HepG2 (cell line): Measurements from ENCODE around the gene ZBTB45. TPM values are rescaled to one million over a fixed set of nuclear protein-coding genes. Genes with fewer than 3 reads are reported as not detected.

ENCODE experiments used
- FIP1L1 ChIP-seq: fragments of 200-400 bp; formaldehyde crosslinking; IDR thresholded peaks from 2 replicates; pipeline ENCODE4 v1.6.1; 2018; ENCODE audit warnings: low read depth, mild to moderate bottlenecking, low read length, moderate library complexity, borderline replicate concordance; ENCODE audit not compliant: insufficient read depth
- FOXK1 ChIP-seq: sonication (generic); formaldehyde crosslinking; IDR thresholded peaks from 2 replicates; pipeline ENCODE4 v1.4.0; 2020; ENCODE audit warnings: low read depth, missing genetic modification reagents, borderline replicate concordance
- GABPA ChIP-seq, 2 experiments: IDR thresholded peaks; 2 replicates each; pipeline ENCODE4 v1.6.1; 2011 to 2016; ENCODE audit warnings: low read depth in 2 of 2, low read length in 1 of 2, missing biosample characterization in 1 of 2, missing genetic modification characterization in 1 of 2
- HMG20B ChIP-seq: conservative IDR thresholded peaks from 2 replicates; pipeline ENCODE4 v1.6.1; 2016; ENCODE audit warnings: missing genetic modification reagents, missing compliant biosample characterization
- NFKB2 ChIP-seq: sonication (generic); formaldehyde crosslinking; IDR thresholded peaks from 2 replicates; pipeline ENCODE4 v1.4.0; 2020; ENCODE audit warnings: missing genetic modification reagents, borderline replicate concordance
- POLR2AphosphoS2 ChIP-seq: IDR thresholded peaks from 2 replicates; pipeline ENCODE4 v1.6.1; 2011; ENCODE audit warnings: low read depth, low read length, improper control_type of control experiment
- SIN3B ChIP-seq: fragments of 150-350 bp; IDR thresholded peaks from 2 replicates; pipeline ENCODE4 v1.6.1; 2014; ENCODE audit warnings: low read length
- SP2 ChIP-seq: sonication (generic); formaldehyde crosslinking; IDR thresholded peaks from 2 replicates; pipeline ENCODE4 v1.5.1; 2020; ENCODE audit warnings: mild to moderate bottlenecking, missing genetic modification reagents
- SSRP1 ChIP-seq: IDR thresholded peaks from 2 replicates; pipeline ENCODE4 v1.6.1; 2016; ENCODE audit warnings: control low read depth
- SUZ12 ChIP-seq: fragments of 150-350 bp; IDR thresholded peaks from 2 replicates; pipeline ENCODE4 v1.6.1; 2014; ENCODE audit warnings: low read depth, low read length
- ZFP62 ChIP-seq: sonication (generic); formaldehyde crosslinking; IDR thresholded peaks from 2 replicates; pipeline ENCODE4 v1.4.0; 2020; ENCODE audit warnings: missing genetic modification reagents
- ZMYM2 ChIP-seq: sonication (generic); formaldehyde crosslinking; IDR thresholded peaks from 2 replicates; pipeline ENCODE4 v1.8.0; 2022; ENCODE audit warnings: mild to moderate bottlenecking, missing genetic modification reagents
- ZNF160 ChIP-seq: sonication (generic); formaldehyde crosslinking; IDR thresholded peaks from 2 replicates; pipeline ENCODE4 v1.8.0; 2022; ENCODE audit warnings: mild to moderate bottlenecking, inconsistent platforms, missing genetic modification reagents
- ZNF256 ChIP-seq: sonication (generic); formaldehyde crosslinking; conservative IDR thresholded peaks from 2 replicates; pipeline ENCODE4 v1.4.0; 2020; ENCODE audit warnings: missing genetic modification reagents
- ZNF335 ChIP-seq: sonication (generic); formaldehyde crosslinking; IDR thresholded peaks from 2 replicates; pipeline ENCODE4 v1.4.0; 2020; ENCODE audit warnings: missing genetic modification reagents
- ZNF678 ChIP-seq: sonication (generic); formaldehyde crosslinking; IDR thresholded peaks from 2 replicates; pipeline ENCODE4 v1.4.0; 2020; ENCODE audit warnings: mild to moderate bottlenecking, missing genetic modification reagents
- ZNF703 ChIP-seq: sonication (generic); formaldehyde crosslinking; IDR thresholded peaks from 2 replicates; pipeline ENCODE4 v1.5.1; 2020; ENCODE audit warnings: missing genetic modification reagents, mild to moderate bottlenecking, moderate library complexity, borderline replicate concordance
- ZNF816 ChIP-seq: sonication (generic); formaldehyde crosslinking; IDR thresholded peaks from 2 replicates; pipeline ENCODE4 v1.8.0; 2022; ENCODE audit warnings: missing genetic modification reagents, mild to moderate bottlenecking, borderline replicate concordance
- ZSCAN29 ChIP-seq: sonication (generic); formaldehyde crosslinking; conservative IDR thresholded peaks from 2 replicates; pipeline ENCODE4 v1.4.0; 2020; ENCODE audit warnings: mild to moderate bottlenecking, missing genetic modification reagents
- polyA plus RNA-seq, 8 experiments: library from polyadenylated mRNA; depleted of rRNA in 3 of 8; stranded (reverse) in 7 of 8; unstranded in 1 of 8; fragments of >200 nt; fragmentation: Illumina TruSeq in 4 of 8; extraction: Trizol in 4 of 8; gene quantifications; 2 replicates each; pipeline versions ENCODE4 v1.2.1 to v1.2.3, GENCODE V29; 2011 to 2016; ENCODE audit warnings: low read depth in 4 of 8, missing spikeins in 1 of 8, mixed read lengths in 1 of 8; ENCODE audit not compliant: insufficient read depth in 1 of 8
- total RNA-seq, 5 experiments: library from RNA; depleted of rRNA; stranded (reverse); fragments of >200 nt; fragmentation: Illumina TruSeq; extraction: Trizol; gene quantifications; 2 replicates each; pipeline ENCODE4 v1.2.3, GENCODE V29; 2016; ENCODE audit warnings: low read depth in 1 of 5
- TF ChIP-seq, protein P1 (sequence below): sonication (generic); formaldehyde crosslinking; IDR thresholded peaks from 2 replicates; pipeline ENCODE4 v1.9.0; 2021; ENCODE audit warnings: missing genetic modification reagents, borderline replicate concordance
- TF ChIP-seq, protein P2 (sequence below): IDR thresholded peaks from 2 replicates; pipeline ENCODE4 v1.6.1; 2016; ENCODE audit warnings: control low read depth
- TF ChIP-seq, protein P3 (sequence below): sonication (generic); formaldehyde crosslinking; IDR thresholded peaks from 2 replicates; pipeline ENCODE4 v1.4.0; 2020; ENCODE audit warnings: missing genetic modification reagents

ZBTB45 gene
- total and polyA plus RNA-seq, 2 of the 13 experiments (the other 11 are each of a cell fraction or from before 2014, with no cell fraction given), result 3.0 to 3.7 TPM

DNA sequence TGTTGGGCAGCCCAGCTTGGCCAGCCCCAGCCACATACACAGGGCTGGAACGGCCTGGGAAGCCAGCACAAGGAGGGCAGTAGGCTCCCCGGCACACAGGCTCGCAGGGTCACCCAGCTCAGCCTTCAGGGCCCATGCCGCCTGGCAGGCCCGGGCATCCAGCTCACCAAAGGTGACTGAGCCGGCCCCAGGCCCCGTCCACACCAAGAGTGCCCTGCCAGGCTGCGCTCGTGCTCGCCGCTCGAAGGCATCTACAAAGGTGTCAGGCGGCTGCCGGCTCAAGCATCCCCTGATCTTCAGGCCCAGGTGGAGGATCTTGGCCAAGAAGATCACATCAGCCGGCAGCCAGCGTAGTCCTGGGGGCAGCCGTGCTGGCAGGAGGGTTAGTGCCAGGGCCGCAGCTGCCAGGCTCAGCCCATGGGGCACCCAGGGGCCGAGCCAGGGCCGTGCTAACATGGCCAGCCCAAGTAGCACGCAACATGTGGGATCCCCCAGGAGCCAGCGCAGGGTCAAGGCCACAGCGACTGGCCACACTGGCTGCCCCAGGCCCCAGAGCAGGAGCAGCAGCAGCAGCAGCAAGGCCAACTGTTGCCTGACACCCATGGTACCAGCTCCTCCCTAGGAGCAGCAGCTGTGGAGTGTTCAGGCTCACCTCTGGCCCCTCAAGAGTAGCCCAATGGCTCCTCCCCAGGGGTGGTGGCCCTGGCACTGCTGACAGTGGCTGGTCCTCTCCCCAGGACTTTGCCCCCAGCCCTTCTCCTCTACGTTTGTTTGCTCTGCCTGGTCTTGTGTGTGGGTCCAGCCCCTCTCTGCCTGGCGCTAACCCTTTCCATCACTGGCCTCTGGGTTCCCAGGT, 8.0 kb downstream of the ZBTB45 start, which contains the start of gene SLC27A5 (continued):
- TF ChIP-seq HMG20B (CRISPR knock-in tag) (0 out of 2 replicates have a peak, but pooled peaks have one; percentile 20), ZNF703 (CRISPR knock-in tag) (no peak), ZSCAN29 (CRISPR knock-in tag) (no peak), ZMYM2 (CRISPR knock-in tag) (no peak), ZNF335 (no peak), SIN3B (no peak), ZNF678 (CRISPR knock-in tag) (no peak; the same call in 1 of the 2 replicates), ZNF816 (CRISPR knock-in tag) (no peak), FOXK1 (CRISPR knock-in tag) (no peak), SP2 (CRISPR knock-in tag) (no peak), GABPA (IDR thresholded peaks at IDR 0.05; ENCODE audit: low read depth, low read length) (no peak), GABPA (CRISPR knock-in tag; IDR thresholded peaks at IDR 0.05; ENCODE audit: low read depth) (peak; percentile 57; the same call in 1 of the 2 replicates), ZNF160 (CRISPR knock-in tag) (peak; percentile 48; the same call in 1 of the 2 replicates), FIP1L1 (no peak), POLR2AphosphoS2 (no peak), SUZ12 (no peak), SSRP1 (CRISPR knock-in tag) (no peak), NFKB2 (0 out of 2 replicates have a peak, but pooled peaks have one; percentile 37), ZNF256 (CRISPR knock-in tag) (no peak), ZFP62 (no peak)
- TF ChIP-seq, protein P1, sequence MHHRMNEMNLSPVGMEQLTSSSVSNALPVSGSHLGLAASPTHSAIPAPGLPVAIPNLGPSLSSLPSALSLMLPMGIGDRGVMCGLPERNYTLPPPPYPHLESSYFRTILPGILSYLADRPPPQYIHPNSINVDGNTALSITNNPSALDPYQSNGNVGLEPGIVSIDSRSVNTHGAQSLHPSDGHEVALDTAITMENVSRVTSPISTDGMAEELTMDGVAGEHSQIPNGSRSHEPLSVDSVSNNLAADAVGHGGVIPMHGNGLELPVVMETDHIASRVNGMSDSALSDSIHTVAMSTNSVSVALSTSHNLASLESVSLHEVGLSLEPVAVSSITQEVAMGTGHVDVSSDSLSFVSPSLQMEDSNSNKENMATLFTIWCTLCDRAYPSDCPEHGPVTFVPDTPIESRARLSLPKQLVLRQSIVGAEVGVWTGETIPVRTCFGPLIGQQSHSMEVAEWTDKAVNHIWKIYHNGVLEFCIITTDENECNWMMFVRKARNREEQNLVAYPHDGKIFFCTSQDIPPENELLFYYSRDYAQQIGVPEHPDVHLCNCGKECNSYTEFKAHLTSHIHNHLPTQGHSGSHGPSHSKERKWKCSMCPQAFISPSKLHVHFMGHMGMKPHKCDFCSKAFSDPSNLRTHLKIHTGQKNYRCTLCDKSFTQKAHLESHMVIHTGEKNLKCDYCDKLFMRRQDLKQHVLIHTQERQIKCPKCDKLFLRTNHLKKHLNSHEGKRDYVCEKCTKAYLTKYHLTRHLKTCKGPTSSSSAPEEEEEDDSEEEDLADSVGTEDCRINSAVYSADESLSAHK (CRISPR knock-in tag), result no peak
- TF ChIP-seq, protein P2, sequence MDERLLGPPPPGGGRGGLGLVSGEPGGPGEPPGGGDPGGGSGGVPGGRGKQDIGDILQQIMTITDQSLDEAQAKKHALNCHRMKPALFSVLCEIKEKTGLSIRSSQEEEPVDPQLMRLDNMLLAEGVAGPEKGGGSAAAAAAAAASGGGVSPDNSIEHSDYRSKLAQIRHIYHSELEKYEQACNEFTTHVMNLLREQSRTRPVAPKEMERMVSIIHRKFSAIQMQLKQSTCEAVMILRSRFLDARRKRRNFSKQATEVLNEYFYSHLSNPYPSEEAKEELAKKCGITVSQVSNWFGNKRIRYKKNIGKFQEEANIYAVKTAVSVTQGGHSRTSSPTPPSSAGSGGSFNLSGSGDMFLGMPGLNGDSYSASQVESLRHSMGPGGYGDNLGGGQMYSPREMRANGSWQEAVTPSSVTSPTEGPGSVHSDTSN (CRISPR knock-in tag), result no peak
- TF ChIP-seq, protein P3, sequence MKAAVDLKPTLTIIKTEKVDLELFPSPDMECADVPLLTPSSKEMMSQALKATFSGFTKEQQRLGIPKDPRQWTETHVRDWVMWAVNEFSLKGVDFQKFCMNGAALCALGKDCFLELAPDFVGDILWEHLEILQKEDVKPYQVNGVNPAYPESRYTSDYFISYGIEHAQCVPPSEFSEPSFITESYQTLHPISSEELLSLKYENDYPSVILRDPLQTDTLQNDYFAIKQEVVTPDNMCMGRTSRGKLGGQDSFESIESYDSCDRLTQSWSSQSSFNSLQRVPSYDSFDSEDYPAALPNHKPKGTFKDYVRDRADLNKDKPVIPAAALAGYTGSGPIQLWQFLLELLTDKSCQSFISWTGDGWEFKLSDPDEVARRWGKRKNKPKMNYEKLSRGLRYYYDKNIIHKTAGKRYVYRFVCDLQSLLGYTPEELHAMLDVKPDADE (CRISPR knock-in tag), result no peak
